ENCODE results near the gene TRMT11. TPM values are rescaled to one million over a fixed set of nuclear protein-coding genes. Genes with fewer than 3 reads are reported as not detected.

Gene TRMT11
- total and polyA plus RNA-seq, 5 donors from 2014 or later: 5.7 to 16.9 (median 9.8) TPM

GRCh38 chr6:126039284-126039683 lies 52.9 kb downstream of the TRMT11 start:
- Mint-ChIP-seq H3K36me3 (peaks cover 48% of the 10 kb centered on the region), H3K9me3 (peaks cover 0 to 5% (median under 1%) of the 10 kb centered on the region in 7 donors), H3K27ac (no peak overlapping the region), H3K27me3 (no peaks in the 10 kb centered on the region), H3K4me3 (no peak overlapping the region), H3K4me1 (peaks cover 0 to 16% (median 0%) of the 10 kb centered on the region in 4 donors)
- no peak overlapping the region for H3K27ac ChIP-seq (ENCODE audit: insufficient read depth, low read length, poor library complexity, severe bottlenecking)
- no peaks in the 10 kb centered on the region for H3K9me3 ChIP-seq (ENCODE audit: control insufficient read depth in 2 of 2, low read length in 2 of 2)
- H3K4me1 ChIP-seq (ENCODE audit: control insufficient read depth, insufficient read depth, low read length, poor library complexity, severe bottlenecking): no peaks in the 10 kb centered on the region
- H3K36me3 ChIP-seq (ENCODE audit: control insufficient read depth, insufficient read depth, low read length): peaks cover 36% of the 10 kb centered on the region
- H3K4me3 ChIP-seq (ENCODE audit: low read depth, low read length): no peak overlapping the region
- no peak for DNase-seq
- H3K27me3 ChIP-seq (ENCODE audit: control insufficient read depth, insufficient read depth, low read length): no peaks in the 10 kb centered on the region
- no peak for ATAC-seq (ENCODE audit: low read depth in 2 of 2)

GRCh38 chr6:126040394-126040793 lies 54.1 kb downstream of the TRMT11 start:
- Mint-ChIP-seq H3K4me1 (peaks cover 0 to 16% (median 0%) of the 10 kb centered on the region in 4 donors), H3K27me3 (no peaks in the 10 kb centered on the region), H3K4me3 (no peak overlapping the region), H3K27ac (no peak overlapping the region), H3K9me3 (peaks cover 0 to 9% (median 1%) of the 10 kb centered on the region in 7 donors), H3K36me3 (peaks cover 46% of the 10 kb centered on the region)
- Histone ChIP-seq H3K9me3 (ENCODE audit: control insufficient read depth in 2 of 2, low read length in 2 of 2) (no peaks in the 10 kb centered on the region), H3K27ac (ENCODE audit: insufficient read depth, low read length, poor library complexity, severe bottlenecking) (no peak overlapping the region), H3K4me3 (ENCODE audit: low read depth, low read length) (no peak overlapping the region), H3K27me3 (ENCODE audit: control insufficient read depth, insufficient read depth, low read length) (no peaks in the 10 kb centered on the region), H3K4me1 (ENCODE audit: control insufficient read depth, insufficient read depth, low read length, poor library complexity, severe bottlenecking) (no peaks in the 10 kb centered on the region), H3K36me3 (ENCODE audit: control insufficient read depth, insufficient read depth, low read length) (peaks cover 31% of the 10 kb centered on the region)
- ATAC-seq (ENCODE audit: low read depth in 2 of 2) (no peak), DNase-seq (no peak)

- no peaks in the 10 kb centered on the region for H3K9me3 ChIP-seq (ENCODE audit: control insufficient read depth in 2 of 2, low read length in 2 of 2)
- Mint-ChIP-seq H3K27me3 (no peaks in the 10 kb centered on the region), H3K4me1 (peaks cover 0 to 16% (median 0%) of the 10 kb centered on the region in 4 donors), H3K36me3 (peaks cover 46% of the 10 kb centered on the region), H3K27ac (no peak overlapping the region), H3K4me3 (no peak overlapping the region), H3K9me3 (peaks cover 0 to 9% (median 1%) of the 10 kb centered on the region in 7 donors)
- H3K27ac ChIP-seq (ENCODE audit: insufficient read depth, low read length, poor library complexity, severe bottlenecking): no peak overlapping the region
- ATAC-seq (ENCODE audit: low read depth in 2 of 2) (no peak), DNase-seq (no peak)
- peaks cover 30% of the 10 kb centered on the region for H3K36me3 ChIP-seq (ENCODE audit: control insufficient read depth, insufficient read depth, low read length)
- no peaks in the 10 kb centered on the region for H3K4me1 ChIP-seq (ENCODE audit: control insufficient read depth, insufficient read depth, low read length, poor library complexity, severe bottlenecking)
- no peak overlapping the region for H3K4me3 ChIP-seq (ENCODE audit: low read depth, low read length)
- H3K27me3 ChIP-seq (ENCODE audit: control insufficient read depth, insufficient read depth, low read length): no peaks in the 10 kb centered on the region
These were observed 54.5 kb downstream of the TRMT11 start for GRCh38 chr6:126040826-126041225.

- Histone ChIP-seq H3K36me3 (ENCODE audit: control insufficient read depth, insufficient read depth, low read length) (peaks cover 30% of the 10 kb centered on the region), H3K4me1 (ENCODE audit: control insufficient read depth, insufficient read depth, low read length, poor library complexity, severe bottlenecking) (no peaks in the 10 kb centered on the region), H3K27ac (ENCODE audit: insufficient read depth, low read length, poor library complexity, severe bottlenecking) (no peak overlapping the region), H3K9me3 (ENCODE audit: control insufficient read depth in 2 of 2, low read length in 2 of 2) (no peaks in the 10 kb centered on the region), H3K27me3 (ENCODE audit: control insufficient read depth, insufficient read depth, low read length) (no peaks in the 10 kb centered on the region), H3K4me3 (ENCODE audit: low read depth, low read length) (no peak overlapping the region)
- Mint-ChIP-seq H3K4me3 (no peak overlapping the region), H3K27ac (no peak overlapping the region), H3K9me3 (peaks cover 0 to 9% (median 1%) of the 10 kb centered on the region in 7 donors), H3K36me3 (peaks cover 42% of the 10 kb centered on the region), H3K4me1 (peaks cover 0 to 16% (median 0%) of the 10 kb centered on the region in 4 donors), H3K27me3 (no peaks in the 10 kb centered on the region)
- ATAC-seq (ENCODE audit: low read depth in 2 of 2) (no peak), DNase-seq (no peak)
These were observed 55.2 kb downstream of the TRMT11 start for GRCh38 chr6:126041516-126041915.

GRCh38 chr6:126042001-126042419 lies 55.7 kb downstream of the TRMT11 start:
- H3K4me3 ChIP-seq (ENCODE audit: low read depth, low read length): no peak overlapping the region
- no peaks in the 10 kb centered on the region for H3K27me3 ChIP-seq (ENCODE audit: control insufficient read depth, insufficient read depth, low read length)
- Mint-ChIP-seq H3K36me3 (peaks cover 44% of the 10 kb centered on the region), H3K4me3 (no peak overlapping the region), H3K4me1 (peaks cover 0 to 16% (median 0%) of the 10 kb centered on the region in 4 donors), H3K27me3 (no peaks in the 10 kb centered on the region), H3K27ac (no peak overlapping the region), H3K9me3 (peaks cover 0 to 9% (median 1%) of the 10 kb centered on the region in 7 donors)
- no peak overlapping the region for H3K27ac ChIP-seq (ENCODE audit: insufficient read depth, low read length, poor library complexity, severe bottlenecking)
- no peak for DNase-seq
- H3K4me1 ChIP-seq (ENCODE audit: control insufficient read depth, insufficient read depth, low read length, poor library complexity, severe bottlenecking): no peaks in the 10 kb centered on the region
- no peak for ATAC-seq (ENCODE audit: low read depth in 2 of 2)
- peaks cover 33% of the 10 kb centered on the region for H3K36me3 ChIP-seq (ENCODE audit: control insufficient read depth, insufficient read depth, low read length)
- H3K9me3 ChIP-seq (ENCODE audit: control insufficient read depth in 2 of 2, low read length in 2 of 2): no peaks in the 10 kb centered on the region

GRCh38 chr6:126047648-126048047 lies 61.3 kb downstream of the TRMT11 start:
- H3K4me1 ChIP-seq (ENCODE audit: control insufficient read depth, insufficient read depth, low read length, poor library complexity, severe bottlenecking): no peaks in the 10 kb centered on the region
- H3K27ac Mint-ChIP-seq: no peak overlapping the region
- no peak overlapping the region for H3K4me3 Mint-ChIP-seq
- H3K36me3 ChIP-seq (ENCODE audit: control insufficient read depth, insufficient read depth, low read length): peaks cover 10% of the 10 kb centered on the region
- DNase-seq (no peak), ATAC-seq (ENCODE audit: low read depth in 2 of 2) (no peak)
- H3K9me3 Mint-ChIP-seq: peaks cover 0 to 5% (median 0%) of the 10 kb centered on the region in 7 donors
- H3K27ac ChIP-seq (ENCODE audit: insufficient read depth, low read length, poor library complexity, severe bottlenecking): no peak overlapping the region
- no peaks in the 10 kb centered on the region for H3K27me3 Mint-ChIP-seq
- no peak overlapping the region for H3K4me3 ChIP-seq (ENCODE audit: low read depth, low read length)
- no peaks in the 10 kb centered on the region for H3K27me3 ChIP-seq (ENCODE audit: control insufficient read depth, insufficient read depth, low read length)
- peaks cover 49% of the 10 kb centered on the region for H3K36me3 Mint-ChIP-seq
- no peaks in the 10 kb centered on the region for H3K9me3 ChIP-seq (ENCODE audit: control insufficient read depth in 2 of 2, low read length in 2 of 2)
- H3K4me1 Mint-ChIP-seq: peaks cover 0 to 8% (median 0%) of the 10 kb centered on the region in 4 donors

GRCh38 chr6:126048635-126049034 lies 62.3 kb downstream of the TRMT11 start:
- no peaks in the 10 kb centered on the region for H3K27me3 ChIP-seq (ENCODE audit: control insufficient read depth, insufficient read depth, low read length)
- Mint-ChIP-seq H3K4me3 (no peak overlapping the region), H3K9me3 (peaks cover 0 to 4% (median 0%) of the 10 kb centered on the region in 7 donors), H3K27me3 (no peaks in the 10 kb centered on the region), H3K36me3 (peaks cover 57% of the 10 kb centered on the region), H3K4me1 (peaks cover 0 to 8% (median 0%) of the 10 kb centered on the region in 4 donors), H3K27ac (peak overlapping the region in 1 of 3 donors; percentile 15)
- peaks cover 10% of the 10 kb centered on the region for H3K36me3 ChIP-seq (ENCODE audit: control insufficient read depth, insufficient read depth, low read length)
- ATAC-seq (ENCODE audit: low read depth in 2 of 2) (no peak), DNase-seq (no peak)
- no peaks in the 10 kb centered on the region for H3K9me3 ChIP-seq (ENCODE audit: control insufficient read depth in 2 of 2, low read length in 2 of 2)
- no peaks in the 10 kb centered on the region for H3K4me1 ChIP-seq (ENCODE audit: control insufficient read depth, insufficient read depth, low read length, poor library complexity, severe bottlenecking)
- no peak overlapping the region for H3K27ac ChIP-seq (ENCODE audit: insufficient read depth, low read length, poor library complexity, severe bottlenecking)
- H3K4me3 ChIP-seq (ENCODE audit: low read depth, low read length): no peak overlapping the region

- Histone ChIP-seq H3K27ac (ENCODE audit: insufficient read depth, low read length, poor library complexity, severe bottlenecking) (no peak overlapping the region), H3K4me3 (ENCODE audit: low read depth, low read length) (no peak overlapping the region), H3K9me3 (ENCODE audit: control insufficient read depth in 2 of 2, low read length in 2 of 2) (no peaks in the 10 kb centered on the region), H3K36me3 (ENCODE audit: control insufficient read depth, insufficient read depth, low read length) (peaks cover 10% of the 10 kb centered on the region), H3K4me1 (ENCODE audit: control insufficient read depth, insufficient read depth, low read length, poor library complexity, severe bottlenecking) (no peaks in the 10 kb centered on the region), H3K27me3 (ENCODE audit: control insufficient read depth, insufficient read depth, low read length) (no peaks in the 10 kb centered on the region)
- H3K36me3 Mint-ChIP-seq: peaks cover 53% of the 10 kb centered on the region
- H3K4me1 Mint-ChIP-seq: peaks cover 0 to 8% (median 0%) of the 10 kb centered on the region in 4 donors
- H3K4me3 Mint-ChIP-seq: no peak overlapping the region
- no peak overlapping the region for H3K27ac Mint-ChIP-seq
- no peaks in the 10 kb centered on the region for H3K27me3 Mint-ChIP-seq
- no peaks in the 10 kb centered on the region for H3K9me3 Mint-ChIP-seq
- ATAC-seq (ENCODE audit: low read depth in 2 of 2): no peak
- no peak for DNase-seq
These were observed 64.5 kb downstream of the TRMT11 start for GRCh38 chr6:126050795-126051194.

Data from CD4-positive, CD25-positive, alpha-beta regulatory T cell (primary cell).